HG03066 (cell line): ENCODE measurements around the gene TMEM89.

Experiments used
- ATAC-seq: cut with Tn5 transposase; IDR thresholded peaks from one replicate; pipeline ENCODE4 v1.9.1; 2021; ENCODE audit warnings: low read depth; ENCODE audit not compliant: unreplicated experiment

The TMEM89 gene

DNA sequence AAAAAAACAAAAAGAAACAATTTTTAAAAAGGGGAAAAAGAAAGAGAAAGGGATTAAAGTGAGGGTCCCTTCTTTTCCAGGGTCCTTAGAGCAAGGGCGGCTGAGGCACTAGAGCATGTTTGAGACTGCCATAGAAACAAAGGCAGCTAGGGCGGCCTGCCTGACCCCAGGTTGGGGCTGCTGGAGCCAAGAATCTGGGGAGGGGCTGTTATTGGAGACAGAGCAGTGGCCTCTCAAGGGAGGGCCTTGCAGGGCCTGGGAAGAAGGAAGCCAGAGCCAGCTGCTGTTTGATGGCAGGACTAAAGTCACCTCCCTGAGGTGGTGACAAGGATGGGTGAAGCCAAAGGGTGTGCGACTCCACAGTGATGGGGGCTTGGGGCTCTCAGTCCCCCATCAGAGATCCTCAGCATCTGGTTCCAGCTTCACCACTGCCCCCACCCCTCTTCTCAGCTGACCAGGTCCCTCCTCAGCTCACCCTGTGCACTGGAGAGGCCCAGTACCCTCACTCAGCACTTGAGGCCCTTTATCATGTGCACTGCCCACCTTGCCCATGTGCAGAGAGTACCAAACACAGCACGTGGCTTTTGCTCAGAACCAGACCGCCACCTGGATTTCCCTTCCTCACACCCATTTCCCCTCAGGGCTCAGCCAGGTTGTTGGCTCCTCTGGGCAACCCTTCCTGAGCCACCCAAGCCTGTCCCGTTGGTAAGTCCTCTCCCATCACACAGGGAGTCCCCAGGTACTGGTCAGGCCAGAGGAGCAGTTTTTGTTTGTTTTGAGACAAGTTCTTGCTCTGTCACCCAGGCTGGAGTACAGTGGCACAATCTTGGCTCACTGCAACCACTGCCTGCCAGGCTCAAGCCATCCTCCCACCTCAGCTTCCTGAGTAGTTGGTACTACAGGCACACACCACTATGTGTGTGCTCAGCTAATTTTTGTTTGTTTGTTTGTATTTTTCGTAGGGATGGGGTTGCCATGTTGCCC, 1.7 kb downstream of the TMEM89 start:
- no peak for ATAC-seq

DNA sequence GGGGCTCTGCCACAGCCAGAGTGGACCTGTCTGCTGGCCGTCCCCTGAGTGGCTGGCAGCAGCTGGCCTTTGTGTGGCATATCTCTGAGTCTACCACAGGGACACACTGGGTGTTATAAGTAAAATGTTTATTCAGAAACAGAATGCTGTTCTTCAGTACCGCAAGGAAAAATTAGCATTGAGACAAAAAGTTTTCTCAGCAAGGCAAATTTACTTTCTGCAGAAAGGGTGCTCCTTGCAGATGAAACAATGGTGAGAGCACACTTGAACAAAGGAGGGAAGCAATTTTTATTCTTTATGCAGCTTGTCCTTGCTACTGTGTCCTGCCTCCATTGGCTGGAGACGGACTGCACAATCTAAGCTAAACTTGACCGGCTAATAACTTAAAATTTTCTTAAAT, 4.0 kb downstream of the TMEM89 start:
- ATAC-seq: no peak

DNA sequence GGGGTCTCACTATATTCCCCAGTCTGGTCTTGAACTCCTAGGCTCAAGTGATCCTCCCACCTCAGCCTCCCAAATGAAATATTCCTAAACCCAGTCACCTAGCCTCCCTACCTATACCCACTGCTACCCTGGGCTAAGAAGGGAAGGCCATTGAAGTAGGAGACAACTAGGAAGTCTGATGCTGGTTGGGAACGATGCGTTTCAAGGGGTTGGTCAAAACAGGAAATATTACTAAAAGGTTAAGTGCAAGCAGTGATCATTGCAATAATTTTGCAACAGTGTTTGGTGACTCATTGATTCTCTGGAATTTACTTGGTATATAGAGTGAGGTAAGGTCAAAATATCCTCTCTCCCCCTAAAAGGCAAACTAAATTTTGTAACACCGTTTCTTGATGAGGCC, 7.5 kb downstream of the TMEM89 start:
- no peak for ATAC-seq

DNA sequence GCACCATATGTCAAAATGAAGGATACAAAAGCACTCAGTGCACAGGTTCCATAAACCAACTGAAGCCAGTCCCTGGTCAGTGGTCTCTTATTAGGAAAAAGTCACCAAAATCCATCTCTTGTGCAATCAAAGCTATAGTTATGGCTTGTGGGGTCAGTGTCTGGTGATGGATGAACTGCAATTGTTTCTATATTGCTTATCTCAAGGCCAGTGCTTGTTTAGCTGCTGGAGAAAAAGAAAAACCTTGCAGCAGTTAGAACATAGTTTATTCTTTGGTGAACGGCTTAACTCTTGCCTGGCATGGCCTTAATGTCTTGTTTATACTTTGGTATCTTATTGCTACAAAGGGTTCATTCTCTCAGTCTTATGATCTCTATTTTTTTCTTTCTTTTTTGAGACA, 9.3 kb downstream of the TMEM89 start:
- no peak for ATAC-seq

DNA sequence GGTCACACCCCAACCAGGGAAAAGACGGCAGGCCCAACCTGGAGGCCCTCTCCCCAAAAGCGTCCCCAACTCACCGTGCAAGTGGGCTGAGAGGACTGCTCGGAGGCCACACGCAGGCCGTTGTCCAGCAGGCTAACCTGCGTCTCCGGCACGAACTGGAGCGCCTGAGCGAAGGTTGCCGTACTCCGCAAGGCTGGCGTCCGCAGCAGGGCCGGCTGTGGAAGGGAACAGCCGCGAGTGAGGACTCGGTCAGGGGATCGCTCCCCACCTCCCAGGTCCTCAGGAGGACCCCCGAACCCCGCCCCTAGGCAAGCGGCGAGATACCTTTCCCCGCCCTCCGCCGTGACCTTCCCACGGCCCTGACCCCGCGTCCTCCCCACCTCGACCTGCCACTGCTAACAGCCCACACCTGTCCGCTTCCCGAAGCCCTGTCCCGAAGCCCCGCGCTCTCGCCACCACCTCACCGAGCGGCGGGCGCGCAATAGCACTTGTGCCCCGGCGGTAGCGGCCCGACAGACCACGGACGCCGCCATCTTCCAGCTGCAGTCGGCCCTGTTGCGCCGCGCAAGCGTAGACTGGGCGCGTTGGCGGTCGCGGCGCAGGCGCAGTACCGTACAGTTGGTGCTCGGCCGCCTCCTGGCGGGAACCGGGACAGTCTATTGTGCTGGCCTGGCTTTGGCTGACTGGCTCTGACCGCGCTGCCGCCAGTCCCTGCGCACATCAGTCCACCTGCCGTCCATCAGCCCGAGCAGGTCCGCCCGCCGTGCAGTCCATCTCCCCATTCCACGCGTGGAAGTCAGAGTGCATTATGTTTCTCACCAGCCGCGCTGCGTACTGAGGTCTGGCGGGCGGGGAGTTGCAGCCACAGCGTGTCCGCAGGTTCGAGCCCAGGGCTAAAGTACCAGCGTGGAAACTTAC, 12.2 kb downstream of the TMEM89 start, which contains the start of gene UQCRC1:
UQCRC1 (minus strand) TSS at position 559 of the 918 bp plus-strand sequence; CDS start at position 533, 26 bp downstream.
- peak; percentile 96 for ATAC-seq

DNA sequence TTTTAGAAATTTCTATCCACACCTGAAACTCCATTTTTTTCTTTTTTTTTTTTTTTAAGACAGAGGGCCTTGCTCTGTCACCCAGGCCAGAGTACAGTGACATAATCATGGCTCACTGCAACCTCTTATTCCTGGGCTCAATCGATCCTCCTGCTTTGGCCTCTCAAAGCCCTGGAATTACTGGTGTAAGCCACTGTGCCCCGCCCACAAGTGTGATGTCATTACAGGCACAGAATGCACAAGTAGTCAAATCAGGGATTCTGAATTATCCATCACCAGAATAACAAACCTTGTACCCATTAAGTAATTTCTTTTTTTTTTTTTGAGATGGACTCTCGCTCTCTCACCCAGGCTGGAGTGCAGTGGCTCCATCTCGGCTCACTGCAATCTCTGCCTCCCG, 14.1 kb downstream of the TMEM89 start:
- no peak for ATAC-seq

DNA sequence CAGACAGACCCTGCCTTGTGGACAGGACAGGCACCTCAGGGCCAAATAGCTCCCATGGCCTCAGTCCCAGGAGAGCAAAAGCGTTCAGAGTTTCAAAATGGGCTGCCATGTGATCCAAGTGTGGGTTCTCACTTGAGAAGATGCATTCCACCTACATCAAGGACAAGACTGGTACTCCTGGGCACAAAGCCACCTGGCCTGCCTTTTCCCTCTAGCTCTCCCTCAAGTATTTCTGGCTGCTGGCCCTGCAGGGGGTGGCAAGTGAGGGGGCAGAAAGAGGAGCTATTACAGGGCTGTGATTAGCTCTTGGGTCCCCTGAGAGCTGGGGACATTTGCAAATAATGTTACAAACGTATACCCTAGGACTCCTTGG, 20.0 kb downstream of the TMEM89 start:
- ATAC-seq: no peak

DNA sequence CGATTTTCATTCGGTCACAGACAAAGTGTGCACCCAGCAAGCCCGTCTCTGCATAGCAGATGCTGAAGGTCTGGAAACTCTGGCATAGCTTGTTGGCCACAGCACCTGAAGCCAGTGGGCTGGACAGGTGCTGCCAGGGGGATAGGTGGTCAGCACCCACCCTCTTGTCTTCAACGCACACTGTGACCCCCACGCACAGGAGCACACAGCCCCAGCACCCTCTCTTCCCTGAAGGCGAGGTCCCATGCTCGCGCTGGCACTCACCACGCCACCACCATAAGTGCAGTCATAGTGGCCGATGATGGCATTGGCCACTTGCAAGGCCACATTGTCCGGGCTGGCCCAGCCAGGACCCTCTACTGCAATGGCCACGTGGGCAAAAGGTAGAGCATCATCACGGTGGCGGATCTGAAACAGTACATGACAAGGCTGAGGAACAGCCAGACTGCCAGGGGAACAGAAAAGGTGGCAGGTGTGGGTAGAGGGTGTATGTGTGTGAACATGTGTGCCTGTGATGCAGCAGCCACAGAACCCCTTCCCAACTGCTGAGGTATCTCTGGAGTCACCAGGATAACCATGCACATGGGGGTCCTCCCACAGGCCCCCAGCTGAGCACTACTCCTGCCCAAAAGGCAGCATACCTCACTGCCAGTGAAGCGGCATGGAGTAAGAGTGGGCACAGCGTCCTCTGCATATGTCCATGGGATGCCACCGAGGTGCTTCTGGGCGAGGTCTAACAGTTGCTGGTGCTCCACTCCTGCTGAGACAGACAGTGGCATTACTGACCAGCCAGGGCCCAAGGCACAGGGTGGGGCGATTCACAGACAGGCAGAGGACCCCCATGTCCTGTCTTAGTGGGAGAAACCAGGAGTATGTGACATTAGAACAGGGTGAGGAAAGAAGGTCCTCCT, 20.6 kb downstream of the TMEM89 start:
- no peak for ATAC-seq

DNA sequence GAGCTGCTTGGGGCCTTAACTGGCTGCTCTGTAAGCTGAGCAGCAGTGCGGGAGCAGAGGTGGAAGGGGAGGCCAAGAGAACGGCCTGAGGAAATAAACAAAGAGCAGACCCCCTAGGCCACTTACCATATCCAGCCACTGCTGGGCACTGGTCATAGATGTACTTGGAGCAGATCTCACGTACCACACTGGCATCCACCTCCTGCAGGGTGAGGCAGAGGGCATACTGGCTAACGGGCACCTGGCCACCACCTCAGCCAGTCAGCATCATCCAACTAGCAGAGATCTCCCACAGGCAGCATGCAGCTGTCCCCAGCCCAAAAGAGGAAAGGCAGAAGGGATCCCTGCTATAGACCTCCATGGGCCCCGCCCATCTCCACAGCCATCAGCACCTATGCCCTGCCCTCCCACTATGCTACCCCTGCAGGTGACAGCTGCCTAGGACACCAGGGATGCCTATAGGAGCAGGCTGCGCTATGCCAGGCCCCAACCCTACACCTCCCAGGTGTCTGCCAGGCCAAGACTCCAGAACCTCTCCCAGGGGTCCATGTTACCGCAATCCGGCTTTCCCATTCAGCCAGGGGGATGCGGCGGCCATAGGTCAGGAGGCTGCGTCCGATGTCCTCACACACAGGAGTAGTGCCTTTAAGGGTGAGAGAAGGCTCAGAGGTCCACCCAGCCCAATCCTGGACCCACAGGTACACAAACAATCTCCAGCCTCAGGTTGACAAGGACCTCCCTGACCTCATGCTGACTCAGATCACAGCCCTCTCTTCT, 21.9 kb downstream of the TMEM89 start:
- no peak for ATAC-seq

DNA sequence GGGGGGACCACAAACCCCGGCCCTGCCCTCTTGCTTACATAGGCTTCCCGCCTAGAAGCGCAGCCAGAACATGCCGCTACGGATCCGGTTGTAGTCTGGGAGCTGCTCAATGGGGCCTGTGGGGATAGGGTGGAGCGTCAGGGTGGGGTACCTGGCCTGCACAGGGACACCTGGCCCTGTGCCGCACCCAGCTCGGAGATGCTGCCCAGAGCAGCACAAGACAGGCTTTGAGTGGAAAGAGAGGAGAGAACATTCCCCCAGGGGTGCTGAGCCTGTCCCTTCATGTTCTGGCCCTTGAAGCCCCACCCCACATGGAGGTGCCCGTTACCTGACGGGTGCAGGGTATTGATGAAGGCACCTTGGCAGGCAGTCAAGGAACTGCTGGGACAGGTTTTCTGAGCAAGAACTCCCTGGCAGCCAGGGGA, 22.5 kb downstream of the TMEM89 start:
- ATAC-seq: no peak

DNA sequence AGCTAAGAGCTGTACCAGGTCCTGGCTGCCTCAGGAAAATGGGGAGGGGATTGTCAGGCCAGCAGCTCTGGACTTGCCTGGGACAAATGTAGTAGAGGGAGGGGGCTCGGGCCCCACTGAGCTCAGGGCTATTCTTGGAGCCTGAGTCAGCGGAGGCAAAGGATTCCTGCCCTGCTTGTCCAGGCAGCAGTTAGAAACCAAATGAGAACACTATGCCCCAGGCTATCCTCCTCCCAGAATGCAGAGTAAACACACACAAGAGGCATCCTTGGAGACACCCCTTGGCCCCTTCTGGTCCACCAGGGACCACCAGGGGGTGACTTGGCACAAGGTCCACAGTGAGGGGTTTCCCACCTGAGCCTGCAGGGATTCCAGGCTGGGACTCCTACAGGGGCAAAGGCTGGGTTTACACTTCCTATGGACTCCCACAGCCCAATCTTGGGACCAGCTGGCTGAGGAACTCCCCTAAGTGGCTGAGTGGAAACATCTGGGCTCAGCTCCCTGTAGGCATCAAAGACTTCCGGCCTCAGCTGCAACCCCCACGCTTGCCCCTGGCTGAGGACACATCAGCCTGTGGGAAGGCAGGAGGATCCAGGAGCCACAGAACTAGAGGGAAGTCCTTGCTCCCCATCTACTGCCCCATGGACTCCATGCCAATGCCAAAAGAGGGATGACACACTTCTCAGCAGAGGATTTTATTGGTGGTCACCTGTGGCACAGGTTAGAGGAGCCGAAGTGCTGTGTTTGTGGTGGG, 23.1 kb downstream of the TMEM89 start:
- no peak for ATAC-seq

DNA sequence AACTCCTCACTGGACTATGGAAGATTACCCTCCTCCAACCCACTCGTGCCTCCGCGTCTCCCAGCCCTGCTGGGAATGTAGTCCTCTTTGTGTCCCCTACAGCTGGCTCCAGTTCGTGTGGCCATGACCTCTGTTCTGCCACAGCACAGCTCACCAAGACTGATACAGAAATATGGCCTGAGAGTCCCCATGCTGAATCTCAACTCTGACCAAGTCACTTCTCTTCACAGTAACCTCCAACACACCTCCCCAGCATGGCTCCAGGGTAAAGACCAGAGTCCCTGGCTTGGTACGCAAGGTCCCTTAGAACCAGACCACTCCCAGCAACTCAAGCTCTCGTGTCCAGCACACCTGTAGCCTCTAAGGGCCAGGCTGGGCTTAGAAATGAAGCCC, 24.2 kb downstream of the TMEM89 start:
- ATAC-seq: no peak

DNA sequence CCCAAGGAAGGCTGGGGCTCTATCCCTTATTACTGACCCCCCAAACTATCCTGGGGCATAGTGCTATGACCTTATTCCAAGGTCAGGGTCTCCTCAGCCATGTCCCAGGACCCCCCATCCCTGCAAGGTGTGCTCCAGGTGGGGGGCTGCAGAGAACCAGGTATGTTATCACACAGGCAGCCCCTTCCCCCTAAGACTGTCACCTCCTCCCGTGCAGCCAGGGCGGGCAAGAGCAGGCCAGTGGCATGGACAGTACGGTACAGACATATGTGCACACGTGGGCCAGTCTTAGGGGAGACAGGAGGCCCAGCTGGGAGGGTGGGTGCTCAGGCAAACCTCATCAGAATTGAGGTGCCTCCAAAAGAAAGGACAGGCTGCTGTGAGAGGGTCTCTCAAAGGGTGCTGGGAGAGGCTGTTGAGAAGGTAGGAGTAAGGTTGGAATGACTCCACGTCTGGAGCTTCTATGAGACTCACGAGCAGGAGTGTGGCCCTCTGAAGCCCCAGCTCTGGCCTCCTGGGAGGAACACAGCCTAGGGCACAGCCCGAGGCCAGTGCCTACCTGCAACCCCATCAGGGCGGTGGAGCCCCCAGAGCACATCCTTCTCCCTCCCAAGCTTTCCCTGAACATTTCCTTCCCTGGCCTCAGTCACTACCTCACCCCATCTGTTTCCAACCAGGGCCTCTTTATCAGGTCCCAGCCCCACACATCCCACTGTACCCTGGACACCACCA, 24.7 kb downstream of the TMEM89 start:
- no peak for ATAC-seq

DNA sequence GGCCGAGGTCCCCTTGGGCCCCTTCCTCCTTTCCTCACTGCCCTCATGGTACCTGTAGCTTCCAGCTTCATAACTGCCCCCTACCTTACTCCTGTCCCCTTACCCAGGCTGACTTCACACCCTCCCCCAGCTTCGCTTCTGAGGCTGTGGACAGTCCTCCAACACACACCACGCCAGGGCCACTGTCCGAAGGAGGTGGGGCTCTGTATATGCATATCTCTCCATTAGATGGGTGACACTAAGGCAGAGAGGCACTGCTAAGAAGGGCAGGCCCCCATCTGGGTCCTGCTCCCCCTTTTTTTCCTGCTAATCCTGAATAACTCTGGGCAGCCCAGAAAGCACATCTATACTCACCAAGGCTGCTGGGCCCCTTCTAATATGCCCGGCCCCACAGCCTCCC, 25.4 kb downstream of the TMEM89 start:
- no peak for ATAC-seq

DNA sequence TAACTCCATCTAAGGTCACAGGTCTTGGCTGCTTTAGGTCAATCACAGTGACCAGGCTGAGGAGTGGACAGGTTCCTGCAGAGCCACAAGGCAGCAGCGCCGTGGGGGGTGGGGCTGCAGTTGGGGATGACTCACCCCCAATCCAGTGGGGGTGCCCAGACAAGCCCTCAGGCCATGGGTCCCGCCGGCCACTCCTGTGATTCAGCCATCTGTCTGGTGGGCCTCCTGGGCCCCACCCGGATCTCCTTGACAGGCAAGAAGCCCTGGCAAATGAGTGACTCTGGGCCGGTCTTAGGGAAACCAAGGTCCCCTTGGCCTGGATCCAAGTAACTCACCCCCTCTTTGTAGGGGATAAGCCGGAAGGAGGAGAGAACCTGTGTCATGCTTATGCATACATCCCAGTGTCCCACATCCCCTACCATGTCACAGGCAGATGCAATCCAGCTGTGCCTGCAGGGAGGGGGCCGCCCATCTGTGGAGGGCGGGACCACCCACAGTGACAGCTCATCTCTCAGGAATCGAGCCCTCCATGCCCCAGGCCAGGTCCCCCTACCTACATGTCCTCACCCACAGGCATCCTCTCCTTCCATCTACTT, 25.9 kb downstream of the TMEM89 start:
- no peak for ATAC-seq

DNA sequence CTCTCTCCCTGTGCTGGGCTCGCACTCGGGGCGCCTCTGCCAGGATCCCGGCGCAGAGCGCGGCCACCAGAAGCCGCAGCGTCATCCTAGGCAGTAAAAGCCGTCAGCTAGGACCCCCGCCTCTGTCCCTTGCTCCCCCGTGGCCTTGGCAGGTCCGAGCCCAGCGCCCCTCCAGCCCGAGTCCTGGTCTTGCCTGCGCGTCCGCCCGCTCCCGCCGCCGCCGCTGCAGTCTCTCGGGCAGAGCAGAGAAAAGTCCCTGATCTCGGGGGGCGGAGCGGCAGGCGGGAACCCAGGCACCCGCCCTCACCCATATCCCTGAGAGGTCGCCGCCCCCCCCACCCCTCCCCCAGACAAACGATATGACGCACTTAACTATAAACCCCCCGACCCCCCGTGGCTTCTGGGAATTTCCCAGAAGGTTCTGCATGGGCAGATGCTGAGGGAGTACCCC, 26.5 kb downstream of the TMEM89 start, which contains the start of gene COL7A1:
COL7A1 (minus strand) TSS at position 255 of the 451 bp plus-strand sequence; CDS start at position 85, 170 bp downstream.
- no peak for ATAC-seq

DNA sequence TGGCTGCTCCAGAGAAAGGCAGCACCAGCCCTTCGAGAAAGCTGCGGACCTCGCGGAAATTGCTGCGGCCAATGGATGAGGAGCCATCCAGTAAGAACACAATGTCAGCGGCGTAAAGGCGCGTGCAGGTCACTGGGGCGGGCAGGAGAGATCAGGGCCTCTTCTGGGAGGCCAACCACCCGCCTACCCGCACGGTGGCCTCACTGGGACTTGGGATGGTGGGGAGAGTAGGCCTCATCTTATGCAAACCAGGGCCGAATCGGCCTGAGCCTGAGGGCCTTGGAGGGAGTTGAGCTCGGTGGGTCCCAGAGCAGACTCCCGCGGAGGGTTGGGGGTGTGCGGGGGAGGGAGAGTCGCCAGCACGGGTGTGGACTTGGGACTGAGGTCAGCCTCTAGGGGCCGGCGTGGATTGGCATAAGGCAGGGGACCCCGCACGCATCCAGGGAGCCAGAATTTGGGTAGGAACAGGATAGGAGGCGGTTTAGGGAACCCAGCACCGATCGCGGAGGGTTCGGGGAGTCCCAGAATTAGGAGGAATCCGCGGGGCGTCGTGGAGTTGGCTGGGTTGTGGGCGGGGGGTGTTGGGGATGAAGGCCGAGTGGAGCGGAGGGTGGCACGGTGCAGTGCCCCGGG, 27.0 kb downstream of the TMEM89 start:
- no peak for ATAC-seq
